HG03460 (cell line): ENCODE measurements around the gene P2RX6.
"Not testable (repeated sequence)": the region's sequence is repeated elsewhere in the genome, so short reads cannot be mapped to it uniquely, and the experiment has no call there.

ENCODE experiments used
- ATAC-seq: cut with Tn5 transposase; IDR thresholded peaks from one replicate; pipeline ENCODE4 v1.9.1; 2021; ENCODE audit not compliant: unreplicated experiment

Gene P2RX6

GRCh38 chr22:20993304-20994127 lies 21.4 kb upstream of the P2RX6 start:
- ATAC-seq, result no peak

GRCh38 chr22:20994128-20994901 lies 20.6 kb upstream of the P2RX6 start:
- no peak for ATAC-seq

- ATAC-seq, result no peak
Observed at GRCh38 chr22:20994902-20995241, 20.1 kb upstream of the P2RX6 start.

- no peak for ATAC-seq
Observed at GRCh38 chr22:20995329-20996030, 19.5 kb upstream of the P2RX6 start.

DNA sequence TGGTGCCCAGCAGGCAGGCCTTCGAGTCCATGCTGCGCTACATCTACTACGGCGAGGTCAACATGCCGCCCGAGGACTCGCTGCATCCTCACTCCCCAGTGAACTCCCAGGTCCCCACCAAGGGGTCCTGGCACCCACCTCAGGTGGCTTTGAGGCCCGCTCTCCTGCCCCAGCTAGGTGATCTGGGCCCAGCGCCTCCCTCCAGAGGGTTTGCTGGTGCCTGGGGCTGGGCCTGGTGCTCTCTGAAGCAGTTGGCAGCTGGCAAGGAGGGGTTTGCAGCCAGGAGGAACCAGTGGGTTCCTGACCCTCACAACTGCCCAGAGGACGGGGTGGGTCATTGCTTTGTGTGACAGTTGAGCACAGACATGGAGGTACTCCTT lies 18.9 kb upstream of the P2RX6 start:
- ATAC-seq, result no peak

GRCh38 chr22:20996598-20997535 lies 18.1 kb upstream of the P2RX6 start:
- ATAC-seq, result no peak

- ATAC-seq, result no peak
Observed at GRCh38 chr22:20997536-20998257, 17.3 kb upstream of the P2RX6 start.

- ATAC-seq, result no peak
Observed at GRCh38 chr22:20998411-20999336, 16.3 kb upstream of the P2RX6 start.

GRCh38 chr22:20999350-21000206 lies 15.4 kb upstream of the P2RX6 start:
- no peak for ATAC-seq

DNA sequence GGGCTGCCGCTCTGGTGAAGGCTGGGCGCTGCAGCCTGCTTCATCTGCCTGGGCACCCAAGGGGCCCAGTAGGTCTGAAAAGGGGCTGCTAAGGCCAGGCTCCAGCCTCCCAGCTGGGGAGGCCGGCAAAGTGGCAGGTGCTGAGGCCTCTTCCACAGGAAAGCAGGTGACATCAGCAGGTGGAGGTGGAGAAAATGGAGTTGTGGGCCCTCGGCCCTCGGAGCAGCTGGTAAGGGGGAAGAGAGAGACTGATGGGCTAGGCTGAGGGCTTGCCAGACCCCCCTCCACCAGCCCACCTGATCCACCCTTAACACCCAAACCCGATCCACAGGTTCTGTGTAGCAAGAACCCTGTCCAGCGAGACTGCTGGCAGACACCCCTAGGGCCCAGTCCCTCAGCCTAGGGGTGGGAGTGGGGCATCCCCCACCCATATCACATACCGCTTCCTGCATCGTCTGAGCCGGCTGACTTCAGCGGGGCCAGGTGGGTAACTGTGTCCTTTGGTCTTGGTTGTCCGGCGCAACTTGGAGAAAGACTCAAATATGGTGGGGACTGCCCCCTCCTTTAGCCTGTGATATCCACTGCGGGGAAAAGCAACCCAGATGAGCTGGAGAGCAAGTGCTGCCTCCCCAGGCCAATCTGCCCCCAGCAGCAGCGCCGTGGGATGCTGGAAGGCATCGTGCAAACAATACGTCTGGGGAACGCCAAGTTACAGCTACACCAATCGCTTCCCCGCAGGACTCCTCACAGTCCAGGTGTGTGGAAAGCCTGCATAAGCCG lies 14.6 kb upstream of the P2RX6 start:
- ATAC-seq, result no peak

DNA sequence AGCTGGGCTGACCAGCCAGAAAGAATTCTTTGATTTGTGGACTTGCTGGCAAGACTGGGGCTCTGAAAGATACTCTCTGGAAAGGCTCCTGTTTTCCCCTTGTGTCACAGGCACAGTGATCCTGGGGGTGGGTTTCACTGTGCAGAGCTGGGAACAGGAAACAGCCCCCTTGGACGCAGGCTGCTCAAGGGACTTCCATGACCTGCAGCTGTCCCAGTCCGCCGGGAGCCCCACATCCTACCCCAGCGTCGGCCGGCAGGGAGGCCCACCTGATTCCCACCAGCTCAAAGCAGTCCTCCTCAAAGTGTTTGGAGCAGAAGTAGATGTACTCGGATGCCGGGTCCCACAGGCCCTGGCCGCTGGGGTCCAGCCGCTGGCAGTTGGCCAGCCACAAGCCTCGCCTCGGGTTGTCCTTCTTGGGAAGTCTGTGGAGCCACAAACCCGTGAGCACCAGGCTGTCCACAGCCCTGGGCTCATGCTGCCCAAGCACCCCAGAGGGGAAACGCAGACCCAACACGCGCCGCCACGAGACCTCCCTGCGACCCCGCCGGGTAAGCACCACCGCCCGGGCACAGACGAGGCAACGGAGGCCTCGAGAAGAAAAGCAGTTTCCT lies 13.9 kb upstream of the P2RX6 start:
- ATAC-seq, result no peak

DNA sequence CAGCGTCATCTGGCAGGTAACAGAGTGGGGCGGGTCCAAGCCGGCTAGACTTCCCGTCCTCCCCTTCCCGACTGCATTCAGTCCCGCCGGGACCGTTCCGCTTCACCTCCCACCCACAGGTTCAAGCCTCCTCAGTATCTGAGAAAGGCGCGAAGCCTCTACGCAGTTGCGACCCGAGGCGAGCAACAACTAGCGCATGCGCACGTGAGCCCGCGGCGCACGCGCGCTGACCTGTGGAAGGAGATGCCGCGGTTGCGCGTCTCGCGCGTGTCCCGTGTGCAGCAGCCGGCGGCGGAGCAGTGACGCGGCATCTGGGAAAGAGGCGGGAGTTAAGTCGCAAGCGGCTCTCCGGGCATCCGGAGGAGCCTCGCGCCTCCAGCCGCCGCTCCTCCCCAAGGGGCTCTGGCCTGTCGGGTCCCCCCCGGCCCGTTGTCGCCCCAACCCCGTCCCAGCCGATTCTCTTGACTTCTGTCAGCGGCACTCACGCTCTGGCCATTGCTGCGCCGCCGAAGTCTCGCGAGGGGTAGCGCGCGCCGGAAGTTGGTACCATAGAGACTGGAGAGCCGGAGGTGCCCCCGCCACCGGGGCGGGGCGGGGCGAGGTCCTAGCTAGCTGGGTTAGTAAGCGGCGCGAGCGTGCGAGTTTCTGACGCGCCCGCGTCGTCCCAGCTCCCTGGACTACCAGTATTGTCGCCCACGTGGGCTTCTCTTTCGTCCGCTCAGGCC lies 13.2 kb upstream of the P2RX6 start, which contains the start of gene THAP7:
TSS of gene THAP7 (minus strand) at position 518 of the 725 bp plus-strand sequence. CDS start at position 311, 207 bp downstream.
- peak; percentile 88 for ATAC-seq

GRCh38 chr22:21003782-21004181 lies 11.2 kb upstream of the P2RX6 start:
- ATAC-seq, result no peak

DNA sequence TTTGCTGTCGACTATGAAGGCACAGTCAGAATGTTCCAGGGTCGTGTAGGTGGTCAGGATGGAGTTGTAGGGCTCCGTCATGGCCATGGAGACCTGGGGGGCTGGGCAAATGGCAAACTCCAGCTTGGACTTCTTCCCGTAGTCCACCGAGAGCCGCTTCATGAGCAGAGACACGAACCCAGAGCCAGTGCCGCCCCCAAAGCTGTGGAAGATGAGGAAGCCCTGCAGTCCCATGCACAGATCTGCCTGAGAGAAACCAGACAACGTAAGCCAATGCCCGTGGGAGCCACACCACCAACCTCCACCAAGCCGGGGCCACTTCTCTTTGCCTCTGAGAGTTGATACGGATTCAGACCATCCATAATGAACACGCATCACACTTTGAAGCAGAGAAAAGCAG lies 5.8 kb upstream of the P2RX6 start:
- ATAC-seq, result not testable (repeated sequence)

GRCh38 chr22:21009638-21010425 lies 5.1 kb upstream of the P2RX6 start:
- no peak for ATAC-seq
